EH (cell line): ENCODE results near the gene CDH13.

Experiments
- DNase-seq: peaks from one replicate; pipeline ENCODE4 v3.0.0-alpha.2; 2015; ENCODE audit warnings: low read depth

CDH13 gene

GRCh38 chr16:82652826-82653225, 26.1 kb downstream of the CDH13 start:
- DNase-seq = no peak

- DNase-seq = peak; percentile 97
These were observed 27.1 kb downstream of the CDH13 start for GRCh38 chr16:82653550-82654511.

- peak; percentile 98 for DNase-seq
These were observed 28.4 kb downstream of the CDH13 start for GRCh38 chr16:82655072-82655714.

GRCh38 chr16:82655720-82656490, 29.1 kb downstream of the CDH13 start:
- no peak for DNase-seq

GRCh38 chr16:82657239-82657638, 30.5 kb downstream of the CDH13 start:
- DNase-seq = peak; percentile 79

GRCh38 chr16:82657786-82658185, 31.0 kb downstream of the CDH13 start:
- no peak for DNase-seq

- no peak for DNase-seq
These were observed 32.0 kb downstream of the CDH13 start for GRCh38 chr16:82658796-82659195.

GRCh38 chr16:82660075-82660645, 33.4 kb downstream of the CDH13 start:
- DNase-seq = peak; percentile 68

- no peak for DNase-seq
These were observed 34.2 kb downstream of the CDH13 start for GRCh38 chr16:82660966-82661365.

GRCh38 chr16:82664181-82664580, 37.4 kb downstream of the CDH13 start:
- DNase-seq = no peak

- DNase-seq = no peak
These were observed 38.3 kb downstream of the CDH13 start for GRCh38 chr16:82665025-82665424.

GRCh38 chr16:82667437-82667836, 40.7 kb downstream of the CDH13 start:
- no peak for DNase-seq

GRCh38 chr16:82668094-82668493, 41.3 kb downstream of the CDH13 start:
- no peak for DNase-seq

GRCh38 chr16:82671741-82672140, 45.0 kb downstream of the CDH13 start:
- no peak for DNase-seq

GRCh38 chr16:82672676-82673075, 45.9 kb downstream of the CDH13 start:
- DNase-seq = peak; percentile 35

- peak; percentile 89 for DNase-seq
These were observed 48.5 kb downstream of the CDH13 start for GRCh38 chr16:82675300-82675699.

GRCh38 chr16:82681592-82681991, 54.8 kb downstream of the CDH13 start:
- no peak for DNase-seq

GRCh38 chr16:82682767-82683166, 56.0 kb downstream of the CDH13 start:
- DNase-seq = no peak

- peak; percentile 55 for DNase-seq
These were observed 57.5 kb downstream of the CDH13 start for GRCh38 chr16:82684256-82684655.

- no peak for DNase-seq
These were observed 58.8 kb downstream of the CDH13 start for GRCh38 chr16:82685526-82685925.

GRCh38 chr16:82694239-82694874, 67.6 kb downstream of the CDH13 start:
- peak; percentile 91 for DNase-seq

- no peak for DNase-seq
These were observed 69.0 kb downstream of the CDH13 start for GRCh38 chr16:82695806-82696205.
